Type B pancreatic cell (in vitro differentiated cells): ENCODE data around the gene TIMP2. TPM values are rescaled to one million over a fixed set of nuclear protein-coding genes. Genes with fewer than 3 reads are reported as not detected.

Source experiments
- DNase-seq: peaks from one replicate; pipeline ENCODE4 v3.0.0; 2021; ENCODE audit warnings: mixed read lengths; ENCODE audit not compliant: unreplicated experiment; ENCODE audit errors: extremely low spot score
- H3K27ac Mint-ChIP-seq: 2 replicates; pipeline ENCODE4 v1.8.0; 2021; ENCODE audit warnings: mild to moderate bottlenecking, mixed read lengths
- H3K27me3 Mint-ChIP-seq: 2 replicates; pipeline ENCODE4 v1.8.0; 2021; ENCODE audit warnings: mixed read lengths
- H3K36me3 Mint-ChIP-seq: 2 replicates; pipeline ENCODE4 v1.8.0; 2021; ENCODE audit warnings: mixed read lengths
- H3K4me1 Mint-ChIP-seq: one replicate; pipeline ENCODE4 v1.8.0; 2021; ENCODE audit warnings: mixed read lengths; ENCODE audit not compliant: unreplicated experiment
- H3K4me3 Mint-ChIP-seq: 2 replicates; pipeline ENCODE4 v1.8.0; 2021; ENCODE audit warnings: mild to moderate bottlenecking, mixed read lengths
- H3K9me3 Mint-ChIP-seq: 2 replicates; pipeline ENCODE4 v1.8.0; 2021; ENCODE audit warnings: mixed read lengths
- total RNA-seq: library from RNA; stranded (reverse); gene quantifications from 2 replicates; pipeline ENCODE4 v1.2.1, GENCODE V29; 2021; ENCODE audit warnings: low replicate concordance
- TF ChIP-seq, protein P1 (sequence below): fragments of 200-600 bp; sonication (generic); conservative IDR thresholded peaks from 2 replicates; pipeline ENCODE4 v1.5.0; 2021; ENCODE audit warnings: antibody characterized with exemption, mild to moderate bottlenecking

TIMP2 gene
- total RNA-seq, 1 donor from 2014 or later: 125 TPM

DNA sequence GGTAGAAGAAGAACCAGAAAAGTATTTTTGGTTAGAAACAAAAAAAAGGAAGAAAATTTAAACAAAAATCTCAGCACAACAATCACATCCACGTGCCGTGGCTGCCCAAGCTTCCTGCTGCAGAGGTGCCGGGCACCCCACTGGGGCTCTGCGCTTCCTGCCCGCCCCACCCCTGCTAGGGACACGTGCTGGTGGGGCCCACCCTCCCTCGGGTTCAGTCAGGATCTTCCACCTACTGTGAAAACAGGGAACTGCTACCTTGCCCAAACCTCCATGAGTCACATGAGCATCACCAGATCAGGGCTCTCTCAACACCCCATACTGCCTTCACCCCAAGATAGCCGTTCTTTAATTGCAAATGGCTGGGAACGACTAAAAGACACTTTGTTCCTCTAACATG, 118.7 kb downstream of the TIMP2 start:
- DNase-seq: no peak
- Mint-ChIP-seq H3K27me3 (no peaks in the 10 kb centered on the region), H3K4me1 (no peaks in the 10 kb centered on the region), H3K27ac (no peak overlapping the region), H3K4me3 (no peak overlapping the region), H3K9me3 (no peaks in the 10 kb centered on the region), H3K36me3 (peaks cover 31% of the 10 kb centered on the region)
- TF ChIP-seq, protein P1, sequence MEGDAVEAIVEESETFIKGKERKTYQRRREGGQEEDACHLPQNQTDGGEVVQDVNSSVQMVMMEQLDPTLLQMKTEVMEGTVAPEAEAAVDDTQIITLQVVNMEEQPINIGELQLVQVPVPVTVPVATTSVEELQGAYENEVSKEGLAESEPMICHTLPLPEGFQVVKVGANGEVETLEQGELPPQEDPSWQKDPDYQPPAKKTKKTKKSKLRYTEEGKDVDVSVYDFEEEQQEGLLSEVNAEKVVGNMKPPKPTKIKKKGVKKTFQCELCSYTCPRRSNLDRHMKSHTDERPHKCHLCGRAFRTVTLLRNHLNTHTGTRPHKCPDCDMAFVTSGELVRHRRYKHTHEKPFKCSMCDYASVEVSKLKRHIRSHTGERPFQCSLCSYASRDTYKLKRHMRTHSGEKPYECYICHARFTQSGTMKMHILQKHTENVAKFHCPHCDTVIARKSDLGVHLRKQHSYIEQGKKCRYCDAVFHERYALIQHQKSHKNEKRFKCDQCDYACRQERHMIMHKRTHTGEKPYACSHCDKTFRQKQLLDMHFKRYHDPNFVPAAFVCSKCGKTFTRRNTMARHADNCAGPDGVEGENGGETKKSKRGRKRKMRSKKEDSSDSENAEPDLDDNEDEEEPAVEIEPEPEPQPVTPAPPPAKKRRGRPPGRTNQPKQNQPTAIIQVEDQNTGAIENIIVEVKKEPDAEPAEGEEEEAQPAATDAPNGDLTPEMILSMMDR: no peak

DNA sequence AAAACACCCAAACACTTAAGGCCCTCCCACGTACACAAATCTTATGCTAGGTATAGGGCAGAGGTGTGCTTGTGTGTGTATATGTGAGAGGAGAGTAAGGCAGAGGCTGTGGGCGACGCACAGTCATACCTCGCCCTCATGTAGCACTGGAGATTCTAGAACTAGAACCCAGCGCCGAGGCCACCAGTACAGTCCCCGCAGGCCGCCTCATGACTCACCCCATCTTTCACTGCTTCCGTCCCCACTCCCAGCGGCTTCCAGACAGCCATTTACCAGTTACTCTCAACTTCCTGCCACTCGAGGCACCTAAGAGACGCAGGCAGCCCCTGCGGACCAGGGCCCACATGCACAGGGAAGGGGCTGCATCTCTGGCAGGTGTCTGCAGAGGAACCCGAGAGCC, 119.9 kb downstream of the TIMP2 start:
- H3K4me1 Mint-ChIP-seq: no peaks in the 10 kb centered on the region
- H3K27ac Mint-ChIP-seq: no peak overlapping the region
- H3K9me3 Mint-ChIP-seq: no peaks in the 10 kb centered on the region
- H3K27me3 Mint-ChIP-seq: no peaks in the 10 kb centered on the region
- TF ChIP-seq, protein P1: no peak
- no peak overlapping the region for H3K4me3 Mint-ChIP-seq
- H3K36me3 Mint-ChIP-seq: peaks cover 26% of the 10 kb centered on the region
- DNase-seq: no peak

DNA sequence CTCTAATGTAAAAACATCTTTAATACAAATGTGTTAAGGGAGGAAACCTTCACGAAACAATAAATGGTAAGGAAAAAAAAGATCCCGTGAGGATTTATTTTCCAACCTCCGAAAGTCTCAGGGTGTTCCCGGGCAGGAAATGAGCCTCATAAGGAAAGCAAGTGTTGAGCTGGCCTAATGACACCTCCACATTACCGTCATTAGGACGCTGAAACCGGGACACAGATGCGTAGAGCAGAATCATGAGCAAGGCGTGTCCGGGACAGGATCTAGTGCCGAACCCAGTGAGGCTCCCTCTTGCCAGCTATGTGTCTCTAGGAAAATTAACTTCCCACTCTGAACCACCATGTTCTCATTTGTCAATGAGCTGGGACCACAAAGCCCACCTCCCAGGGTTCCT, 120.4 kb downstream of the TIMP2 start:
- H3K36me3 Mint-ChIP-seq: peaks cover 25% of the 10 kb centered on the region
- no peak for DNase-seq
- TF ChIP-seq, protein P1: no peak
- H3K9me3 Mint-ChIP-seq: no peaks in the 10 kb centered on the region
- no peak overlapping the region for H3K27ac Mint-ChIP-seq
- no peaks in the 10 kb centered on the region for H3K4me1 Mint-ChIP-seq
- H3K27me3 Mint-ChIP-seq: no peaks in the 10 kb centered on the region
- no peak overlapping the region for H3K4me3 Mint-ChIP-seq

DNA sequence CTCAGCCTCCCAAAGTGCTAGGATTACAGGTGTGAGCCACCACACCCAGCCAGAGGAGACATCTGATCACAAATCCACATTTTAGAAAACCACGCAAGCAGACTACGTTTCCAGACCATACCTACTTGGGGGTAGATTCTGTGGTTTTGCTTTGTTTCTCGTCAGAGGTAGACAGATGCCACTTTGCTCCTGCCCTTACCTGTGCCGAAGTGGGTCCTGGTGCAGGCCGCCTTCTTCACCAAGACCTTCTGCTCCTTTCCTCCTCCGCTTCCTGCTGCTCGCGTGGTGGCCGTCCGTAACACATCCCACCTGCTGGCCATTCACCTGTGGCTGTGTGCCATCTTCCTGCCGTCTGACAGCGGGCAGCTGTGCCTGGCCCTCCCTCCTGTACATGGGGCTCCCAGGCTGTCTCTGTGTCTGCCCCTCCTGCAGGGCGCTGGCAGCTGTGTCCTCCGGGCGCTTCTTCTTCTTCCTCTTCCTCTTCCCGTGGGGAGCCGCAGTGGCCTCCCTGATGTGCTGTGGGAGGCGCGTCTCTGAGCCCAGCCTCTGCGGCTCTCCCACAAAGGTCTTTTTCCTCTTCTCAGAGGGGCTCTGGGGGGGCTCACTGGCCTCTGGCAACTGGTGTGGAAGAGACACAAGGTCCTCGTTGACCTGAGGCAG, 121.9 kb downstream of the TIMP2 start:
- Mint-ChIP-seq H3K9me3 (no peaks in the 10 kb centered on the region), H3K4me3 (no peak overlapping the region), H3K36me3 (peaks cover 31% of the 10 kb centered on the region), H3K4me1 (no peaks in the 10 kb centered on the region), H3K27me3 (no peaks in the 10 kb centered on the region), H3K27ac (no peak overlapping the region)
- TF ChIP-seq, protein P1: no peak
- no peak for DNase-seq

Other genes with a start within 250 kb of the TIMP2 start
- gene CYTH1, start 143.1 kb downstream of the TIMP2 start, total RNA-seq: 18.8 and 30.3 TPM in 2 replicates
- gene USP36, start 84.6 kb downstream of the TIMP2 start, total RNA-seq: 53.4 and 58.6 TPM in 2 replicates
- gene CEP295NL, start 22.2 kb downstream of the TIMP2 start, total RNA-seq: 3.8 and 4.4 TPM in 2 replicates
- gene LGALS3BP, start 54.5 kb upstream of the TIMP2 start, total RNA-seq: 154 and 202 TPM in 2 replicates
- gene CANT1, start 84.4 kb upstream of the TIMP2 start, total RNA-seq: 75.1 and 105 TPM in 2 replicates
- 8.7 and 9.4 TPM in 2 replicates for gene C1QTNF1, start 98.8 kb upstream of the TIMP2 start, total RNA-seq
- gene ENGASE, start 149.4 kb upstream of the TIMP2 start, total RNA-seq: 45.0 and 72.6 TPM in 2 replicates